Esophagus (tissue), 2 donors: Measurements from ENCODE around the gene CYSLTR1. TPM values are rescaled to one million over a fixed set of nuclear protein-coding genes. Genes with fewer than 3 reads are reported as not detected.
"Not testable (repeated sequence)": the region's sequence is repeated elsewhere in the genome, so short reads cannot be mapped to it uniquely, and the experiment has no call there.

Experiments
- H3K27ac ChIP-seq, 2 donors: one replicate each; pipeline ENCODE4 v1.5.1; 2013; ENCODE audit warnings: low read depth in 2 of 2, mild to moderate bottlenecking in 2 of 2, inconsistent platforms in 1 of 2, low read length in 1 of 2, moderate library complexity in 1 of 2
- H3K27me3 ChIP-seq, 2 donors: one replicate each; pipeline ENCODE4 v1.6.1; 2013; ENCODE audit warnings: low read length in 2 of 2, control low read depth in 1 of 2, mild to moderate bottlenecking in 1 of 2; ENCODE audit not compliant: insufficient read depth in 2 of 2, control insufficient read depth in 1 of 2
- H3K36me3 ChIP-seq, 2 donors: one replicate each; pipeline ENCODE4 v1.6.1; 2013; ENCODE audit warnings: low read length in 1 of 2; ENCODE audit not compliant: control insufficient read depth in 2 of 2, insufficient read depth in 2 of 2
- H3K4me1 ChIP-seq, 2 donors: one replicate each; pipeline ENCODE4 v1.6.1; 2013; ENCODE audit warnings: low read length in 1 of 2; ENCODE audit not compliant: control insufficient read depth in 2 of 2, insufficient read depth in 2 of 2
- H3K4me3 ChIP-seq, 2 donors: one replicate each; pipeline ENCODE4 v1.5.1; 2013; ENCODE audit warnings: low read length in 2 of 2, mild to moderate bottlenecking in 2 of 2, low read depth in 1 of 2, moderate library complexity in 1 of 2
- H3K9me3 ChIP-seq, 2 donors: one replicate each; pipeline ENCODE4 v1.6.1; 2013; ENCODE audit warnings: mild to moderate bottlenecking in 2 of 2, low read depth in 1 of 2, low read length in 1 of 2, moderate library complexity in 1 of 2; ENCODE audit not compliant: control insufficient read depth in 2 of 2, insufficient read depth in 1 of 2
- WGBS, 2 donors: extraction: QIAGEN DNeasy Blood & Tissue Kit; methylation state at CpG; one replicate each; pipeline ENCODE4 v1.1.7; 2013; 5-methylcytosine and 5-hydroxymethylcytosine counted together
- polyA plus RNA-seq, 2 donors: library from polyadenylated mRNA; stranded (reverse); fragments of 200-250 nt; gene quantifications; one replicate each; pipeline ENCODE4 v1.2.3, GENCODE V29; 2013
- donor health status: healthy with polysubstance abuse.
- donor health status: Bipolar disorder and iron deficiency.

CYSLTR1 gene
- polyA plus RNA-seq, 2 donors: 0.84 to 1.0 TPM

DNA sequence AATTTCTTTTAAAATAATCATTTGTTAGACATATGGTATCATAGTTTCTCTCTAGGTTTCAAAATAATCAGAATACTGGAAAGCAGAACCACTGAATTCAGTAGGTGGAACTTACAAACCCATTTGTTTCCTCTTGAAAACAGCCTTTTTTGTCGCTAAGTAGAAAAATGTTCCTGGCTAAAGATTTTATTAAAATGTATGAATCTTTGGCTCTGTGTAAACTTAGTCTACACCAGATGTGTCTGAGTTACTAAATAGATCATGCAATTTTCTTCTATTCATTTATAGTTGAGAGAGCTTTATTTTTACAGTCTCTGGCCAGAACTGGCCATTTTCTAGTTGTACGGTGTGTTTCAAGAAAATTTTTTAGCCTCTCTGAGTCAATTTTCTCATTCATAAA lies 1.0 kb downstream of the CYSLTR1 start:
- 53 to 65% methylated on average over 2 of the region's 2 CpGs for WGBS, 2 donors
- H3K4me3 ChIP-seq: peak overlapping the region in 1 of 2 donors; percentile 4
- no peak overlapping the region for H3K27ac ChIP-seq
- no peaks in the 10 kb centered on the region for H3K9me3 ChIP-seq
- no peaks in the 10 kb centered on the region for H3K36me3 ChIP-seq
- no peaks in the 10 kb centered on the region for H3K4me1 ChIP-seq
- H3K27me3 ChIP-seq: no peaks in the 10 kb centered on the region

DNA sequence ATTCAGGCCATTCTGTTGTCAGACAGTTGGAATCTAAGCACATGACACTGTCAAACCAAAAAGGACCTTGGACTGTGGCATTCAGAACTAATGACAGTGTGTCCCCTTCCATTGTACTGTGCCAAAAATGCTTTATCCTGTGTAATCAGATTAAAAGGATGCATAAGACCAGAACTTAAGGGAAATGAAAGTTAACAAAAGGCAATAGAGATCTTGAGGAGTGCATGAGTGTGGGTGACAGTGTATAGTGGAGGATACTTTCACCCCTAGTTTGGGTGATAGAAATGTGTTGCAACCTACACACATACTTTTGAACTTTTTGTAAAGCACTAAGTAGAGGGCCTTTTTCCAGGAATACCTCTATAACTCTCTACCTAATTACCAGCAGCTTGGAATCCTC lies 4.5 kb downstream of the CYSLTR1 start:
- Histone ChIP-seq H3K27ac (no peak overlapping the region), H3K27me3 (no peaks in the 10 kb centered on the region), H3K4me1 (no peaks in the 10 kb centered on the region), H3K36me3 (no peaks in the 10 kb centered on the region), H3K4me3 (no peak overlapping the region), H3K9me3 (no peaks in the 10 kb centered on the region)

DNA sequence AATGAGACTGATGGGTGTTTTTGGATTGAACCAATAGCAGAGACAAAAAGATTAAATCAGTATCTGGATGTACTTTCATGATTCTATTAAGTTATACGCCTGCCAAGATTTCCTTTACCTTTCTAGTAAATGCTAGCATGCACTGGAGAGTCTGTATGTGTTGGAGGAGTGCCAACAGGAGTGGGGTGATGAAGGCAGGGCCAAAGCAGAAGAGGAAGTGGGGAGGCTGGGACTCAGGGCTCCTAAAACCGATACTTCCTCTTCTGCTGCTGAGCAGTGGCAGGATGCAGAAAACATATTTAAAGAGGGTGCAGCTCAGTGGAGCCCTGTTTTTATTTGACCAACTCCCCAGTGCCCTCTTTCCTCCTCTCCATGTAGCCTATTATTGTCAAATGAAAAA lies 5.6 kb downstream of the CYSLTR1 start:
- Histone ChIP-seq H3K4me1 (no peaks in the 10 kb centered on the region), H3K4me3 (no peak overlapping the region), H3K36me3 (no peaks in the 10 kb centered on the region), H3K9me3 (no peaks in the 10 kb centered on the region), H3K27me3 (no peaks in the 10 kb centered on the region), H3K27ac (no peak overlapping the region)
- WGBS, 2 donors: 47 to 53% methylated on average over 2 of the region's 2 CpGs

DNA sequence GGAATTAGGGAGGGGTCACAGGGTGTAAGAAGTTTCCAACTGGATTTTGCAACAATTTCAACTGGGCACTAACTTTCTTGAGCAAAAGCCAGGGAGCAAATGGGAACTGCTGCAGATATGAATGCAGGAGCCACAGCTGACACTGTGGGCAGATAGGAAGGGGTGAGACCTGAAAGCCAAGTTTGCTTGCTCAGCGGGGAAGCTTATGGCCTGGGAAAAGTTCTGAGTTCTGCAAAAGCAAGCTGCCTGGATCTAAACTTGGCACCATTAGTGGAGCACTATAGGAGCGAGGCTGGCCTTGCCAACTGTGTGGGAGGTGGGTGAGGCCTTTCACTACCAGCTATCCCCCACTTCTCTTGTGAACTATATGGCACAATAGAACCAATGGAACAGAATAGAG lies 11.1 kb downstream of the CYSLTR1 start:
- H3K36me3 ChIP-seq: no peaks in the 10 kb centered on the region
- no peaks in the 10 kb centered on the region for H3K9me3 ChIP-seq
- H3K27ac ChIP-seq: no peak overlapping the region
- H3K27me3 ChIP-seq: no peaks in the 10 kb centered on the region
- H3K4me1 ChIP-seq: no peaks in the 10 kb centered on the region
- WGBS, 2 donors: 39 to 41% methylated on average over 2 of the region's 2 CpGs
- H3K4me3 ChIP-seq: no peak overlapping the region

DNA sequence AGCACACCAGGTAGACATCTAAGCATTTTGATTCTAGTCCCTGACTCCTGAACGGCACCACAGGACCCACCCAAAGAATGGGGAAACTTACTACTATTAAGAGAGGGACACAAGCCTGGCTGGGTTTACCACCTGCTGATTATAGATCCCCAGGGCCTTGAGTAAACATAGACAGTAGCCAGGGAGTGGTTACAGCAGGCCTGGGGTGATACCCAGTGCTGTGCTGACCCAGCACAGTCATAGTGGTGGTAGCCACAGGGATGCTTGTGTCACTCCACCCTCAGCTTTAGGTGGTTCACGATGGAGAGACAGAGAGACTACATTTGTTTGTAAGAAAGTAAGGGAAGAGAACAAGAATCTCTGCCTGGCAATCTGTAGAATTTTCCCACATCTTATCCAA lies 11.7 kb downstream of the CYSLTR1 start:
- Histone ChIP-seq H3K36me3 (no peaks in the 10 kb centered on the region), H3K27me3 (no peaks in the 10 kb centered on the region), H3K9me3 (no peaks in the 10 kb centered on the region), H3K4me3 (no peak overlapping the region), H3K27ac (peak overlapping the region in 1 of 2 donors; percentile 0), H3K4me1 (no peaks in the 10 kb centered on the region)
- 60 to 66% methylated on average over 2 of the region's 2 CpGs for WGBS, 2 donors

DNA sequence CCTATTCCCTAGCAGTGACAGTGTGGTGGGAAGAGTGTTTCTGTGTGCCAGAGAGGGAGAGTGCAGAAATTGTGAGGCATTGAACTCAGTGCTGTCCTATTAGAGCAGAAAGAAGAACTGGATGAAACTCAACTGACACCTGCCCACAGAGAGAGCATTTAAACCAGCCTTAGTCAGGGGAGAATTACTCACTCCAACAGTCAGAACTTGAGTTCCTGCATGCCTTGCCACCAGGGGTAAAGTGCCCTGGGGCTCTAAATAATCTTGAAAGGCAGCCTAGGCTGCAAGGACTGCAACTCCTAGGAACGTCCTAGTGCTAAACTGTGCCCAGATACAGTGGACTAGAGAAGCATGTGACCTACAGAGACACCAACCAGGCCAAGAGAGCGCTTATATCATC lies 12.8 kb downstream of the CYSLTR1 start:
- Histone ChIP-seq H3K27ac (no peak overlapping the region), H3K9me3 (no peaks in the 10 kb centered on the region), H3K36me3 (no peaks in the 10 kb centered on the region), H3K4me3 (no peak overlapping the region), H3K27me3 (no peaks in the 10 kb centered on the region), H3K4me1 (no peaks in the 10 kb centered on the region)
- WGBS, 2 donors: 29 to 47% methylated on average over 2 of the region's 2 CpGs

DNA sequence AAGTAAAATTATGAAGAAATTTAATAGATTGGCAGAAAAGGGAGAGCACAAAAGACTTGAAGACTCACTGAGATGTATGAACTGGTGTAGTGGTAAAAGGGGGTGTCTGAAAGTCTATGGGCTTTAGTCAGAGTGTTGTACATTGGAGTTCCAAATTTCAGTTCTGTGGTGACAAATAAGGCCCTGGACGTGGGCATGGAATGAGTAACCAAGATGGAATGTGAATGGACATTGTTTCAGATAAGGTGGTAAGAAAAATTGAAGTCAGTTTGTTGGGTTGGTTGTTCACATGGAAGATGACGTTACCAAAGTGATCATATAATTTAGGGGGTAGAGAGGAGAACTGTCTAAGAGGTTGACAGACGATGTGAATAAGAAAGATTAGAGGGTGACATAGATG lies 13.9 kb downstream of the CYSLTR1 start:
- Histone ChIP-seq H3K36me3 (no peaks in the 10 kb centered on the region), H3K27me3 (no peaks in the 10 kb centered on the region), H3K4me3 (no peak overlapping the region), H3K27ac (no peak overlapping the region), H3K4me1 (no peaks in the 10 kb centered on the region), H3K9me3 (no peaks in the 10 kb centered on the region)
- 35 to 51% methylated on average over 3 of the region's 3 CpGs for whole genome bisulfite sequencing, 2 donors

DNA sequence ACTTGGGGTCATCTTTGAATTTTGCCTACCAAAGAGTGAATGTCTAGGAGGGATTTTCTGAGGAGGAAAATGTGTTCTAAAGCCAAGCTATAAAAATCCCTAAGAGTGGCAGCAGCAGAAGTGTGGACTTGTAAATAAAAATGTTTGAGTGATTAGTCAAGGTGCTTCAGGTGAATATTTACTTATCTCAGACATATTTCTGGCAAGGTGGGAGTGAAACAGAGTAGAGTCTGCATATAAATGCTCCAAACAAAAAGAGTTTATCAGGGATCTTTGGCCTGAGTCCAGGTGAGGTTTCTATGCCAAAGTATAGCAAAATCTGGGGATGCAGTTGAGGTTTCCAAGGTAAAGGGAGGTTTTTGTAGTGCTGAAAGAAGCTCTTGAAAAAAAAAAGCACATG lies 19.7 kb downstream of the CYSLTR1 start:
- no peaks in the 10 kb centered on the region for H3K36me3 ChIP-seq
- H3K4me3 ChIP-seq: no peak overlapping the region
- H3K27ac ChIP-seq: no peak overlapping the region
- no peaks in the 10 kb centered on the region for H3K9me3 ChIP-seq
- no peaks in the 10 kb centered on the region for H3K4me1 ChIP-seq
- no peaks in the 10 kb centered on the region for H3K27me3 ChIP-seq

DNA sequence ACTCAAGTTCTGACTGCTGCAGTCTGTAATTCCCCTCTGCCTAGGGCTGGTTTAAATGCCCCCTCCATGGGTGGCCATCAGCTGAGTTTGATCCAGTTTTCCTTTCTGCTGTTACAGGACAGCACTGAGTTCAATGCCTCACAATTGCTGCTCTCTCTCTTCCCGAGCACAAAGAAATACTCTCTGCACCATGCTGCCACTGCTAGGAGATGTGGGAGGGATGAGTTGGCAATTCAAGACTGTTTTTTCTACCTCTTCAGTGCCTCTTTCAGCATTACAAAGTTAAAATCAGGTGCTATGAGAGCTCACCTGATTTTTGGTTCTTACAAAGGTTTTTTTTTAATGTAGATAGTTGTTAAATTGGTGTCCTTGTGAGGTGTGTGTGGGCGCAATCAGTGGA lies 24.3 kb downstream of the CYSLTR1 start:
- 91 to 94% methylated on average over 2 of the region's 2 CpGs for WGBS, 2 donors
- no peaks in the 10 kb centered on the region for H3K4me1 ChIP-seq
- no peak overlapping the region for H3K4me3 ChIP-seq
- H3K36me3 ChIP-seq: no peaks in the 10 kb centered on the region
- no peak overlapping the region for H3K27ac ChIP-seq
- no peaks in the 10 kb centered on the region for H3K9me3 ChIP-seq
- H3K27me3 ChIP-seq: no peaks in the 10 kb centered on the region

DNA sequence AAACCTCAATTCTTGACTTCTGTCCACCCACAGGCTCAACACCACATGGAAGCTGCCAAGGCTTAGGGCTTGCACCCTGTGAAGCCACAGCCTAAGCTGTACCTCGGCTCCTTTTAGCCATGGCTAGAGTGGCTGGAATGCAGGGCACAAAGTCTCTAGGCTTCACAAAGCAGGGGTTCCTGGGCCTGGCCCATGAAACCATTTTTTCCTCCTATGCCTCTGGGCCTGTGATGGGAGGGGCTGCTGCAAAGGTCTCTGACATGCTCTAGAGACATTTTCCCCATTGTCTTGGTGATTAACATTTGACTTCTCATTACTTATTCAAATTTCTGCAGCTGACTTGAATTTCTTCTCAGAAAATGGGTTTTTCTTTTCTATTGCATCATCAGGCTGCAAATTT lies 26.5 kb downstream of the CYSLTR1 start:
- H3K36me3 ChIP-seq, H3K27me3 ChIP-seq, H3K27ac ChIP-seq, H3K9me3 ChIP-seq, H3K4me1 ChIP-seq, H3K4me3 ChIP-seq: not testable (repeated sequence)
- WGBS, 2 donors: 65 to 87% methylated on average over 1 of the region's 1 CpG
